Osteoblast (primary cell): ENCODE results near the gene ZNF414. TPM values are rescaled to one million over a fixed set of nuclear protein-coding genes. Genes with fewer than 3 reads are reported as not detected.
A peak's percentile ranks its signal among the peaks of the same experiment; 100 is the strongest.

ENCODE experiments used
- DNase-seq: peaks from one replicate; pipeline ENCODE4 v3.0.0; 2011; ENCODE audit warnings: low spot score, mixed read lengths; ENCODE audit not compliant: insufficient read length; ENCODE audit errors: missing footprints
- H2AFZ ChIP-seq: 2 replicates; pipeline ENCODE4 v1.6.0; 2011; ENCODE audit warnings: mild to moderate bottlenecking, low read length
- H3K27ac ChIP-seq: 2 replicates; pipeline ENCODE4 v1.5.1; 2011; ENCODE audit warnings: mild to moderate bottlenecking, low read depth, low read length, moderate library complexity
- H3K27me3 ChIP-seq: 2 replicates; pipeline ENCODE4 v1.6.0; 2012; ENCODE audit warnings: mild to moderate bottlenecking, control low read depth, inconsistent platforms, low read length, moderate library complexity; ENCODE audit not compliant: insufficient read depth
- H3K36me3 ChIP-seq: 2 replicates; pipeline ENCODE4 v1.5.1; 2011; ENCODE audit warnings: mild to moderate bottlenecking, low read length, control low read depth, moderate library complexity; ENCODE audit not compliant: insufficient read depth
- H3K4me1 ChIP-seq: 2 replicates; pipeline ENCODE4 v1.5.1; 2011; ENCODE audit warnings: mild to moderate bottlenecking, low read length, control low read depth, moderate library complexity; ENCODE audit not compliant: insufficient read depth
- H3K4me2 ChIP-seq: 2 replicates; pipeline ENCODE4 v1.6.0; 2011; ENCODE audit warnings: mild to moderate bottlenecking, low read length; ENCODE audit not compliant: insufficient read depth
- H3K4me3 ChIP-seq: fragments of 200-600 bp; sonication (generic); 3 replicates; pipeline ENCODE4 v1.5.1; 2012; ENCODE audit warnings: mild to moderate bottlenecking, low read length, inconsistent platforms; ENCODE audit not compliant: insufficient read depth
- H3K79me2 ChIP-seq: 2 replicates; pipeline ENCODE4 v1.6.0; 2012; ENCODE audit warnings: mild to moderate bottlenecking, low read length, control low read depth, inconsistent platforms; ENCODE audit not compliant: insufficient read depth
- H3K9me3 ChIP-seq: 2 replicates; pipeline ENCODE4 v1.5.1; 2011; ENCODE audit warnings: low read depth, low read length, control low read depth
- H4K20me1 ChIP-seq: 2 replicates; pipeline ENCODE4 v1.6.0; 2012; ENCODE audit warnings: mild to moderate bottlenecking, low read length, control low read depth; ENCODE audit not compliant: insufficient read depth
- total RNA-seq: library from RNA; depleted of rRNA; stranded (reverse); fragments of >200 nt; gene quantifications from 2 replicates; pipeline ENCODE4 v1.2.3, GENCODE V29; 2012
- TF ChIP-seq, protein P1 (sequence below): IDR thresholded peaks from 2 replicates; pipeline ENCODE4 v1.5.1; 2011; ENCODE audit warnings: mild to moderate bottlenecking, low read depth, low read length, moderate library complexity; ENCODE audit errors: extremely low read depth

The ZNF414 gene
- total RNA-seq, 1 donor = 6.9 TPM

DNA sequence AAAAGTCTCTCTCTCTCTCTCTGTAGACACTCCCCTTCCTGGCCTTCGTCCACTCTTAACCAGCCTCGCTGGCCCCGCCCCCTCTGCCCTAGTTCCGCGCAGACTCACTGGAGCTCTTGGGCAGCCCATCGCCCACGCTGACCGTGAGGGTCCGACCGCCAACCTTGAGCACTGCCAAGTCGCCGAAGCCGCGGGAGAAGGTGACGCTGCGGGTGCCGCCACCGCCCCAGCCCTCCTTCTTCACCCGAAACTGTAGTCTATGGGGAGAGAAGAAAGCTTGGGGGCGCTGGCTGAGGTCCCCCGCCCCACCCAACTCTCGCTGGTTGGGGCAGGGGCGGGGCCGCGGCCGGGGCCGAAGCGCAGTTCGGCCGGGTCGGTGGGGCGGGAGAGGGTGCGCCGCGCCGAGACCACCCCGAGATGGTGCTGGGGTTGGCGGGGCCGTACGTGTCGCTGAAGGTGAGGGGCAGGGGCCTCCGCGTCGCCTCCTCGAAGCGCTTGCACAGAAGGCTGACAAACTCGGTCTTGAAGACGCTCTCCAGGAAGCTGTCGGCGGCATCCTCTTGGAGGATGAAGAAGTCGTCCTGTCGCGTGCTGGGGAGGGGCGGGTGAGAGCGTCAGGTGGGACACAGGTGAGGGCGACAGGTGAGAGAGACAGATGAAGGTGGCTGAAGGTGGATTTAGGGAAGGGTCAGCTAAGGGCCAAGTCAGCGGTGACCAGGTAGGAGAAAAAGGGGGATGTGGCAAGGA is 12.6 kb upstream of the ZNF414 start:
- Histone ChIP-seq H3K4me2 (peak overlapping the region; percentile 91), H3K9me3 (no peaks in the 10 kb centered on the region), H3K36me3 (no peaks in the 10 kb centered on the region), H3K27ac (peak overlapping the region; percentile 90), H3K27me3 (no peaks in the 10 kb centered on the region), H4K20me1 (peaks cover 19% of the 10 kb centered on the region), H3K4me1 (peaks cover 8% of the 10 kb centered on the region), H3K4me3 (peak overlapping the region; percentile 96), H3K79me2 (peaks cover 5% of the 10 kb centered on the region), H2AFZ (peak overlapping the region; percentile 89)
- TF ChIP-seq, protein P1, sequence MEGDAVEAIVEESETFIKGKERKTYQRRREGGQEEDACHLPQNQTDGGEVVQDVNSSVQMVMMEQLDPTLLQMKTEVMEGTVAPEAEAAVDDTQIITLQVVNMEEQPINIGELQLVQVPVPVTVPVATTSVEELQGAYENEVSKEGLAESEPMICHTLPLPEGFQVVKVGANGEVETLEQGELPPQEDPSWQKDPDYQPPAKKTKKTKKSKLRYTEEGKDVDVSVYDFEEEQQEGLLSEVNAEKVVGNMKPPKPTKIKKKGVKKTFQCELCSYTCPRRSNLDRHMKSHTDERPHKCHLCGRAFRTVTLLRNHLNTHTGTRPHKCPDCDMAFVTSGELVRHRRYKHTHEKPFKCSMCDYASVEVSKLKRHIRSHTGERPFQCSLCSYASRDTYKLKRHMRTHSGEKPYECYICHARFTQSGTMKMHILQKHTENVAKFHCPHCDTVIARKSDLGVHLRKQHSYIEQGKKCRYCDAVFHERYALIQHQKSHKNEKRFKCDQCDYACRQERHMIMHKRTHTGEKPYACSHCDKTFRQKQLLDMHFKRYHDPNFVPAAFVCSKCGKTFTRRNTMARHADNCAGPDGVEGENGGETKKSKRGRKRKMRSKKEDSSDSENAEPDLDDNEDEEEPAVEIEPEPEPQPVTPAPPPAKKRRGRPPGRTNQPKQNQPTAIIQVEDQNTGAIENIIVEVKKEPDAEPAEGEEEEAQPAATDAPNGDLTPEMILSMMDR = no peak
- peak; percentile 96 for DNase-seq

DNA sequence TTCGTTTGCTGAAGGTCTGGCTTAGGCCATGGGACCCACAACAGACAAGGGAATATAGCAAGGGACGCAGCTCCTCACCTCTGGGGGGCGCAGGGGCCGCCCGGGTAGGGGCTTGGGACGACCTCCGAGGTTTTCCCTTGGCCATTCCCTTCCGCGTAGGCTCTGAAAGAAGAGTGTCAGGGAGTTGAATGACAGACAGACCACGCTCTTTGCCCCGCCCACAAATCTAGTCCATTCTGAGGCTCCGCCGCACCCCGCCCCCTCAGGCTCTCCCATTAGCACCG is 11.4 kb upstream of the ZNF414 start:
- H3K79me2 ChIP-seq = peaks cover 5% of the 10 kb centered on the region

DNA sequence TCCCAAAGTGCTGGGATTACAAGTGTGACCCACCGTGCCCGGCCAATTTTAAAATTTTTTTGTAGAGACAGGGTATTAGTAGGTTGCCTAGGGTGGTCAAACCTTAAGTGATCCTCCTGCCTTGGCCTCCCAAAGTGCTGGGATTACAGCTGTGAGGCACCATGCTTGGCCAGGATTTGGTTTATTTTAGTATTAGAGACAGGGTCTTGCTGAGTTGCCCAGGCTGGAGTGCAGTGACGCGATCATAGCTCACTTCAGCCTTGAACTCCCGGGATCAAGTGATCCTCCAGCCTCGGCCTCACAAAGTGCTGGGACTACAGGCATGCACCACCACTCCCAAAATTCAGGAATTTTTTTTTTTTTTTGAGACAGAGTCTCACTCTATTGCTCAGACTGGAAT is 5.4 kb upstream of the ZNF414 start:
- Histone ChIP-seq H3K27ac (no peak overlapping the region), H3K4me3 (no peak overlapping the region), H3K9me3 (no peaks in the 10 kb centered on the region), H3K4me1 (peaks cover 13% of the 10 kb centered on the region), H4K20me1 (no peaks in the 10 kb centered on the region), H3K36me3 (no peaks in the 10 kb centered on the region), H3K27me3 (no peaks in the 10 kb centered on the region), H3K4me2 (no peak overlapping the region), H2AFZ (no peak overlapping the region), H3K79me2 (no peaks in the 10 kb centered on the region)
- DNase-seq = no peak
- TF ChIP-seq, protein P1 = no peak

More for the DNA sequence above, 11.4 kb upstream of the ZNF414 start:
- TF ChIP-seq, protein P1 = peak; percentile 28
- no peak for DNase-seq
- Histone ChIP-seq H4K20me1 (peaks cover 19% of the 10 kb centered on the region), H2AFZ (peak overlapping the region; percentile 97), H3K4me1 (peaks cover 8% of the 10 kb centered on the region), H3K36me3 (no peaks in the 10 kb centered on the region), H3K27me3 (no peaks in the 10 kb centered on the region), H3K4me2 (peak overlapping the region; percentile 91), H3K9me3 (no peaks in the 10 kb centered on the region), H3K4me3 (peak overlapping the region; percentile 96), H3K27ac (peak overlapping the region; percentile 67)

DNA sequence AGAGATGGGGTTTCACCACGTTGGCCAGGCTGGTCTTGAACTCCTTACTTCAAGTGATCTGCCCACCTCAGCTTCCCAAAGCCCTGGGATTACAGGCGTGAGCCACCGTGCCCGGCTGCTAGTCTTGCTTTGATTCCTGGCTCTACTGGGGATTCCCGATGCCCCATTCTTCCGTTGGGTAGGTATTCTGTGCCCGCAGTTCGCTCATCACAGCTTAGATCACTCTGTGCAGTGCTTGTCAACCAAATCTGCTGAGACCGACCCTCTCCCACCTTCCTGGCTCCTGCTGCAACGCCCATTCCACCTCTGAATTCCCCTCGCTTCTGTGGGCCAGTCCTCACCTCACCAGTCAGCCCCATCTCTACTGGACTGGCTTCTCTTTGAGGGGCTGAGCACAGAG is 4.6 kb upstream of the ZNF414 start:
- H3K79me2 ChIP-seq = no peaks in the 10 kb centered on the region
- H3K4me2 ChIP-seq = no peak overlapping the region
- no peaks in the 10 kb centered on the region for H4K20me1 ChIP-seq
- DNase-seq = no peak
- H3K4me1 ChIP-seq = peaks cover 15% of the 10 kb centered on the region
- H2AFZ ChIP-seq = no peak overlapping the region
- no peak overlapping the region for H3K27ac ChIP-seq
- H3K27me3 ChIP-seq = no peaks in the 10 kb centered on the region
- no peak overlapping the region for H3K4me3 ChIP-seq
- TF ChIP-seq, protein P1 = no peak
- no peaks in the 10 kb centered on the region for H3K9me3 ChIP-seq
- no peaks in the 10 kb centered on the region for H3K36me3 ChIP-seq
